ENCODE measurements around the gene RNF146. TPM values are rescaled to one million over a fixed set of nuclear protein-coding genes. Genes with fewer than 3 reads are reported as not detected.

Gene RNF146
- total and polyA plus RNA-seq, 9 of the 15 experiments (the other 6 are each of a cell fraction or from before 2014, with no cell fraction given): 8.4 to 30.5 (median 17.5) TPM

- Histone ChIP-seq H2AFZ (ENCODE audit: low read depth, low read length) (no peak overlapping the region), H3K9me3 (replicated peaks; ENCODE audit: control insufficient read depth, insufficient read depth, low read depth, low read length) (no peaks in the 10 kb centered on the region), H3K9ac (ENCODE audit: insufficient read depth in 1 of 2, low read depth in 2 of 2, low read length in 2 of 2) (no peak overlapping the region), H3K9me1 (ENCODE audit: control insufficient read depth, insufficient read depth, low read length) (no peaks in the 10 kb centered on the region), H3K27ac (ENCODE audit: extremely low read depth, low read depth, low read length) (no peak overlapping the region), H3K4me3 (no peak overlapping the region), H3K4me2 (ENCODE audit: insufficient read depth, low read length) (no peak overlapping the region), H3K79me2 (ENCODE audit: control insufficient read depth, insufficient read depth, low read length) (peaks cover 17% of the 10 kb centered on the region), H3K27me3 (ENCODE audit: control insufficient read depth in 2 of 2, insufficient read depth in 2 of 2, low read length in 2 of 2) (no peaks in the 10 kb centered on the region), H3K4me1 (replicated peaks in 1 of 2; ENCODE audit: control insufficient read depth in 2 of 2, insufficient read depth in 2 of 2, low read length in 2 of 2) (peaks cover 4 to 10% of the 10 kb centered on the region in 2 experiments; a peak in 3 of 5 replicates), H4K20me1 (replicated peaks; ENCODE audit: control insufficient read depth, insufficient read depth, low read length) (no peaks in the 10 kb centered on the region), H3K36me3 (ENCODE audit: control insufficient read depth, insufficient read depth, low read length) (peaks cover 25% of the 10 kb centered on the region; the same call in 1 of the 3 replicates)
- TF ChIP-seq ZNF512 (tag; IDR thresholded peaks at IDR 0.05) (no peak), SREBF1 (IDR thresholded peaks at IDR 0.05; ENCODE audit: borderline replicate concordance, low read depth, low read length) (no peak), ATF3 (IDR thresholded peaks at IDR 0.05) (no peak), ATF3 (CRISPR knock-in tag; conservative IDR thresholded peaks at IDR 0.05) (no peak), PRDM10 (IDR thresholded peaks at IDR 0.05; ENCODE audit: partially characterized antibody) (no peak)
- intact Hi-C loops (cut with micrococcal nuclease): no loop called here
- WGBS (ENCODE audit: insufficient coverage, low coverage, missing lambda C conversion rate): 0% methylated on average over 1 of the region's 1 CpG
- CTCF ChIA-PET (ENCODE audit: low intra/inter-chr PET ratio): interaction anchor here (0.5 kb wide), 1 partner anchor 13 kb away, joined by 3 read pairs; the partner anchor contains the start of gene RNF146
- no peak for ATAC-seq
- DNase-seq (ENCODE audit: extremely low read depth in 1 of 4, low spot score in 3 of 4): no peak
- no peak for FAIRE-seq
- BruUV-seq (replicated peaks): no TSS peak
- POLR2A ChIA-PET: interaction anchor here (0.8 to 1.2 kb wide), 2 partner anchors 12 to 46 kb away, joined by 3 read pairs; no protein-coding TSS in a partner anchor
- in situ Hi-C loops (cut with MboI): loop anchor here (10.0 kb wide), 1 partner anchor 1495 kb away; no protein-coding TSS in a partner anchor
Observed at GRCh38 chr6:127279815-127280214, 13.2 kb downstream of the RNF146 start.
